Psoas muscle (tissue), 8 donors: ENCODE results near the gene SGSH. TPM values are rescaled to one million over a fixed set of nuclear protein-coding genes. Genes with fewer than 3 reads are reported as not detected.

Experiments used
- ATAC-seq, 4 donors: fragments of 200-7000 bp; cut with Tn5 transposase; one replicate each; pipeline ENCODE4 v1.9.1; 2020; ENCODE audit warnings: moderate library complexity in 3 of 4, mild to moderate bottlenecking in 2 of 4
- DNase-seq, 2 donors: peaks; one replicate each; pipeline ENCODE4 v3.0.0-alpha.2; 2020
- H3K27ac ChIP-seq: fragments of 200-600 bp; one replicate; pipeline ENCODE4 v1.8.0; 2022
- H3K27me3 ChIP-seq, 3 donors: fragments of 200-600 bp in 1 of 3; one replicate each; pipeline versions ENCODE4 v1.6.1 to v1.8.0; 2013 to 2022; ENCODE audit warnings: low read length in 2 of 3, mild to moderate bottlenecking in 2 of 3, moderate library complexity in 1 of 3; ENCODE audit not compliant: insufficient read depth in 3 of 3
- H3K36me3 ChIP-seq, 2 donors: fragments of 200-600 bp in 1 of 2; one replicate each; pipeline versions ENCODE4 v1.6.1 to v1.8.0; 2013 to 2022; ENCODE audit warnings: low read depth in 1 of 2, mild to moderate bottlenecking in 1 of 2, moderate library complexity in 1 of 2; ENCODE audit not compliant: insufficient read depth in 1 of 2
- H3K4me1 ChIP-seq: fragments of 200-600 bp; one replicate; pipeline ENCODE4 v1.8.0; 2022
- H3K4me3 ChIP-seq: fragments of 200-600 bp; one replicate; pipeline ENCODE4 v1.8.0; 2022; ENCODE audit warnings: mild to moderate bottlenecking
- H3K9me3 ChIP-seq: fragments of 200-600 bp; one replicate; pipeline ENCODE4 v1.8.0; 2022
- CTCF ChIP-seq: fragments of 200-600 bp; IDR thresholded peaks from one replicate; pipeline ENCODE4 v1.8.0; 2022; ENCODE audit warnings: antibody characterized with exemption
- WGBS, 3 donors: extraction: QIAGEN DNeasy Blood & Tissue Kit; methylation state at CpG; one replicate each; pipeline versions ENCODE4 v1.1.6 to v1.1.7; 2013; 5-methylcytosine and 5-hydroxymethylcytosine counted together
- intact Hi-C, 2 donors: fragments of 100-400 bp; cut with DNase I; formaldehyde crosslinking; loops; one replicate each; pipeline versions ENCODE4 v1.11.0 to v1.14.2; 2022
- polyA plus RNA-seq, 3 donors: library from polyadenylated mRNA; stranded (reverse); fragments of 200-250 nt; gene quantifications; one replicate each; pipeline ENCODE4 v1.2.3, GENCODE V29; 2013
- total RNA-seq, 4 donors: library from RNA; stranded (reverse); fragmentation: NEBNext Ultra II Directional in 2 of 4; extraction: Animal tissue kit (Norgen Biotek cat#: 25700) in 2 of 4; gene quantifications; one replicate each; pipeline versions ENCODE4 v1.2.1 to v1.2.4, GENCODE V29; 2021 to 2023
- donor health status: healthy with polysubstance abuse.
- donor health status: DM: no; HTN: no; CAD: no; lungs with moderate emphysema.
- donor health status: Bipolar disorder and iron deficiency.
- donor health status: healthy.
- donor health status: DM: yes; HTN: yes; CAD: no.
- donor health status: DM: no; HTN: no; CAD: no.
- donor health status: DM: no; HTN: no; CAD: no.
- donor health status: DM: yes; HTN: yes; CAD: no.

SGSH gene
- total and polyA plus RNA-seq, 7 donors, result 4.7 to 16.6 (median 5.6) TPM

DNA sequence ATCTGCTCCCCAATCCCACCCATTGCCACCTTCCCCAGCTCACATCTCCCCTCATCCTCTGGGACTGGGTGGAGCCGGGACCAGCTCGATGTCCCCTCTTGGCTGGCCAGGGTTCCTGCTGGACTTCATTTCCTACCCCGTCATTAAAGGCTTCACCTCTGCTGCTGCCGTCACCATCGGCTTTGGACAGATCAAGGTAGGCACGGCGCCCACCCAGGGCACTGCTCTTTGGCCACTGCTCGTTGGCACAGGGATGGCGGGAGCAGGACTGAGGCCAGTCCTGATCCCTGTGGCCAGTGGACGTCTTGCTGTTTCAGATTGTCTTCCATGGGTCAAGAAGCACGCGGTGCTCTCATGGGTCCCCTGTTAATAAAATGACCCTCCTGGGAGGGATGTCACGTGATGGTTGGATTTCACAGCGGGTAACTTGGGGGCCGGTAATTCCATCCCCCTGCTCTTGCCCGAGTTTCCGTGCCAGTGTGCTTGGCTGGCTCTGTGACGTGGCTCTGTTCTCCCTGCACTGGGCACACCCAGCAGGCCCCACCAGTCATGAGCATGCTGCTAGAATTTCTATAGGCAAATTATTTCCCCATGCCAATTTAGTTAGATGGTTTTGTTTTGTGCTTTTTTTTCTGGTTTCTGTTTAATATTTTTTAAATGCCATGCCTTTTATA lies 3.1 kb upstream of the SGSH start:
- intact Hi-C loops, result no loop called here
- Histone ChIP-seq H3K27ac (no peak overlapping the region), H3K4me1 (peaks cover 6% of the 10 kb centered on the region), H3K9me3 (no peaks in the 10 kb centered on the region), H3K4me3 (no peak overlapping the region), H3K36me3 (peaks cover 0 to 21% of the 10 kb centered on the region in 2 donors), H3K27me3 (no peaks in the 10 kb centered on the region)
- DNase-seq (peak; percentile 8 to 66), ATAC-seq (peak in 2 of 4 donors; percentile 45 to 52)
- no peak for TF ChIP-seq CTCF
- 26 to 60% (median 38%) methylated on average over 18 of the region's 18 CpGs for WGBS, 3 donors

- DNase-seq (peak; percentile 9 to 41), ATAC-seq (no peak)
- peaks cover 6% of the 10 kb centered on the region for H3K4me1 ChIP-seq
- H3K27ac ChIP-seq, result no peak overlapping the region
- WGBS, 3 donors, result 85 to 91% (median 90%) methylated on average over 18 of the region's 18 CpGs
- H3K4me3 ChIP-seq, result no peak overlapping the region
- intact Hi-C loops, result no loop called here
- H3K27me3 ChIP-seq, result no peaks in the 10 kb centered on the region
- no peaks in the 10 kb centered on the region for H3K9me3 ChIP-seq
- TF ChIP-seq CTCF, result no peak
- peaks cover 0 to 19% of the 10 kb centered on the region in 2 donors for H3K36me3 ChIP-seq
Measured at GRCh38 chr17:80222376-80223141, 2.4 kb upstream of the SGSH start.

DNA sequence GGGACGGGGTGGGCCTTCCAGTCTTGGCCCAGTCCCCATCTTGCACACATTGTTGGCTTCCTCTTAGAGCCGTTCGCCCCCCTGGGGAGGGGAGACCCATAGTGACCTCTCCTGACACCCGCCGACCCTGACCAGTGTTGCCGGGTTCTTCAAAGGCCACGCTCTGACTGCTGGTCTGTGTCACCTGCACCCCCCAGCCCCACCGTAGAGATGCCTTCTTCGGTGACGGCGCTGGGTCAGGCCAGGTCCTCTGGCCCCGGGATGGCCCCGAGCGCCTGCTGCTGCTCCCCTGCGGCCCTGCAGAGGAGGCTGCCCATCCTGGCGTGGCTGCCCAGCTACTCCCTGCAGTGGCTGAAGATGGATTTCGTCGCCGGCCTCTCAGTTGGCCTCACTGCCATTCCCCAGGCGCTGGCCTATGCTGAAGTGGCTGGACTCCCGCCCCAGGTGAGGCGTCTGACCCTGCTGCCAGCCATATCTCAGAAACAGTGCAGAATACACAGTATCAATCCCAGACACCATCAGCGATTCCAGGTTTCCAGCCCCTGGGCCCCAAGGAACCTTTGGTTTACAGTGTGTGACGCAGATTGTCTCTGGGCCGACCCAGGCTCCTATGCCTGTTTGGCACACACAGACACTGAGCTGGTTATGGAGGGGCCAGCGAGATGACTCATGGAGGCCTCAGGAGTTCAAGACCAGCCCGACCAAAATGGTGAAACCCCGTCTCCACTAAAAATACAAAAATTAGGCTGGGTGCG lies 1.4 kb upstream of the SGSH start:
- H3K27ac ChIP-seq, result no peak overlapping the region
- intact Hi-C loops, result no loop called here
- DNase-seq, result no peak
- H3K9me3 ChIP-seq, result no peaks in the 10 kb centered on the region
- H3K27me3 ChIP-seq, result no peaks in the 10 kb centered on the region
- peak overlapping the region; percentile 96 for H3K4me3 ChIP-seq
- peak in 1 of 4 donors; percentile 3 for ATAC-seq
- no peak for TF ChIP-seq CTCF
- 63 to 84% (median 78%) methylated on average over 27 to 29 of the region's 29 CpGs for WGBS, 3 donors
- peaks cover 0 to 25% of the 10 kb centered on the region in 2 donors for H3K36me3 ChIP-seq
- peaks cover 6% of the 10 kb centered on the region for H3K4me1 ChIP-seq

GRCh38 chr17:80220736-80221215 lies 643 bp upstream of the SGSH start:
- DNase-seq, result no peak
- intact Hi-C loops, result no loop called here

More at GRCh38 chr17:80220736-80221215, 643 bp upstream of the SGSH start:
- ATAC-seq, result peak in 3 of 4 donors; percentile 24 to 51 (median 33)
- peak overlapping the region; percentile 96 for H3K4me3 ChIP-seq
- H3K4me1 ChIP-seq, result peaks cover 6% of the 10 kb centered on the region
- peaks cover 0 to 25% of the 10 kb centered on the region in 2 donors for H3K36me3 ChIP-seq
- no peaks in the 10 kb centered on the region for H3K9me3 ChIP-seq
- TF ChIP-seq CTCF, result no peak
- WGBS, 3 donors, result 2 to 9% (median 3%) methylated on average over 34 to 41 of the region's 41 CpGs
- no peaks in the 10 kb centered on the region for H3K27me3 ChIP-seq
- peak overlapping the region; percentile 89 for H3K27ac ChIP-seq
